ENCODE data around the gene IFT57.

IFT57 gene

DNA sequence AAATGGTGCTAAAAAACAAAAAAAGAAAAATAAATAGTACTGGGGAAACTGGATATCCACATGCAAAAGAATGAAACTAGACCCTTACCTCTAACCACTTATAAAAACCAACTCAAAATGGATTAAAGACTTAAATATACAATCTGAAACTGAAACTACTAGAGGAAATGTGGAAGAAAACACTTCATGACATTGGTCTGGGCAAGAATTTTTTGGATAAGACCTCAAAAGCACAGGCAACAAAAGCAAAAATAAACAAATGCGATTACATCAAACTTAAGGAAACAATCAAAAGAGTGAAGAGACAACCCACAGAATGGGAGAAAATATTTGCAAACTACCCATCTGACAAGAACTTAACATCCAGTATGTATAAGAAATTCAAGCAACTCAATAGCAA is 6.4 kb downstream of the IFT57 start:
- no peak for DNase-seq

DNA sequence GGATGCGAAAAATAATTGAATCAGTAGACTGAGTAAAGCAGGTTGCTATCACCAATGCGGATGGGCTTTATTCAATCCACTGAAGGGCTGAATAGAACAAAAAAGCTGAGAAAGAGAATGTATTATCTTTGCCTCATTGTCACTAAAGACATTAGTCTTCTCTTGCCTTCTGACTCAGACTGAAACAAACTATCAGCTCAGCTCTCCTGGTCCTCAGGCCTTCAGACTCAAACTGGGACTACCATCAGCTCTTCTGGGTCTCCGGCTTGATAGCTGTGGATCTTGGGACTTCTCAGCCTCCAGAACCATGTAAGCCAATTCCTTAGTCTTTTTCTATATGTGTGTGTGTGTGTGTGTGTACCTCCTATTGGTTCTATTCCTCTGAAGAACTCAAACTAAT is 12.6 kb downstream of the IFT57 start:
- no peak for DNase-seq

DNA sequence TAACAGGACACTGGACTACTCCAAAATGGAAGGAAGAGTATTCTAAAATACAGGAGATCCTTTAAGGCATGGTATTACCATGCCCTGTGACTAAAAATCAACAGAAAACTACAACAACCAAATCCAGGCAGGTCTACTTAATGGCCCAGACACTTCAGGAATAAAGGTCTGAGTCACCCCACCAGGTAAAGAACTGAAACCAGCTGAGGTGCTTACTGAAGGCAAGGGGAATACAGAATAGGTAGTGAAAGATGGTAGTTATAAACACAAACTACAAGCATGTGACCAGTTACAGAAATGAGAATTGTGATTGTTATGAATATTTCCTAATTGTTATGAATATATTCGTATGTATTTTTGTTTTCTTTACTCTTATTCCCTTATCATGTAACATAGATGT is 13.4 kb downstream of the IFT57 start:
- no peak for DNase-seq

DNA sequence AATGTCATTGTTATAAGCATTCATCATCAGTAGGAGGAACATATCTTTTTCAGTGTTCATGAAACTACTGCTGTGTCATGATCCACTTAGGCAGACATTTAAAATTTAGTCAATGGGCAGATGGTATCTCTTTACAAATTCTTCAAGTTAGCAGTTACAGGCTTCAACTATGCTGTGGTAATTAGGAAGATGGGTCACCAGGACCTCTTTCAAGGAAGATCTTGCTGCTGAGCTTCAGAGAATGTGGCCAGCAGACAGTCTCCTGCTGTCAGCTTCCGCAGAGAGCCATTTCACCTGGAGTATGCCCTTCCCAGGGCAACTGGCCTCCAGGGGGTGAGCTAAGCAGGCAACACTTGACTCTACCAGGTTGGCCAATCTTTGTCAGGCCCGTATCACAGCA is 19.4 kb downstream of the IFT57 start:
- no peak for DNase-seq

DNA sequence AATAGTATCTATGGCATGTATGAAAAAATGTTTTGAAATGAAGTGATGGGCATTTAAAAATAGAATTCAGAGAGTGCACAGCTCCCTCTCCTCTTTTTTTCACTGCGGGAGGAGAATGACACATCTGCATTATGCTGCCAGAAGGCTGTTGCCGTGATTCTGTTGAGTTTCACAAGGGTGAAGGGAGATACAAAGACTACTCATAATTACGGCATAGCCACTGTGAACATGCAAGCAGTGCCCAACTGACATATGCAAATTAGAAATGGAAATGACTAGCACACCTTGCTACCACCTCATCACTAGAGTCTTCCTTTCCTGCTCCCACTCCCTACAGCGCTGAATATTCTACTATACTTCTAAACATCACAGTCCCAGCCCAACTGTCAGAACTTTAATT is 20.1 kb downstream of the IFT57 start:
- no peak for DNase-seq

DNA sequence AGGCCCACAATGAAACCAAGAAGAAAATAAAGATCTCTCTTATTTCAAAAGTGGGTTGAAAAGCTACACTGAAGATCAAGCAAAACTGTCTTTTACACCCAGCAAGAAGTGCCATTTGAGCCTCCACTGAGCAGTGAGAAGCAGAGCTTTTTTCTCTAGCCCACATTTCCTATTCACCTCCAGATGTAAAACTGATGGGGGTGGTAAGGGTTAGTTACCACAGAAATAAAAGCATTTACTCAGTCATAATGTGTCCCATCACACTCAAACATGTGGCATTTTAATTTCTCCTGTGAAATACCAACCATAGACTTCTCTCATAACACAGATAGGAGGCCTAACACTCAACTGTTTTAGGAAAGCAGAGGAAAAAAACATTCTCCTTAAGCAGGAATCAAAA is 21.0 kb downstream of the IFT57 start:
- no peak for DNase-seq

DNA sequence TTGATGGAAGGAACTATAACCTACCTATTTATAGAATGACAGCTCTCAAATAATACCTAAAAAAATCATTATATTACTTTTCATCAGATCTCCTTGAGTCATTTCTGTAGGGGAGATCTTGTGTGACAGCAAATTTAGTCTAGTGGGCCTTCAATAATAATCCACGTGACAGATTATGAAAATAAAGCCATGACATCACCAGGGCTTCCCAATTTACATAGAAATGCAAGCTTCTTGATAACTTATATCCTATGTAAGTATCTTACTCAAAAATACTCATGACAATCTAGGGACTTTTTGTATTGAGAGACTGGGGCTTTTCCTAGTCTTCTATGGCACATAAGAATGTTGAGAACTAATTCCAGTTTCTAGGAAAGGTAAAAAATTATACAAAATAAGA is 21.6 kb downstream of the IFT57 start:
- no peak for DNase-seq

DNA sequence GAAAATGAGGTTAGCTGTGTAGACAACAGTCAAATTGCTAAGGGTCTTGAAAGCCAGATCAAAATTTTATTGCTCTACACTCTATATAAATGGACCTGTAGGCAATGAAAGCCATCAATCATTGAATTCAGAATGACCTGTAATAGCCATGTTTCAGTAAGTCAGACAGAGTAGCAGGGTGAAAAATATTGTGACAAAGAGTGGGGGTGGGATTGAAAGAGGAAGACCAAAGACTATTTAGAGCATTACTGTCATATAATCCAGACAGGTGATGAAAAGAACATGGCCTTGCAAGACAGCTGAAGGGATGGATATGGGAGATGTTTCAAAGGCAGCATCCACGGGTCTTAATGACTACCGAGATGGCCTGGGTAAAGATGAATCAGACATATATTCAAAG is 22.2 kb downstream of the IFT57 start:
- DNase-seq: no peak

DNA sequence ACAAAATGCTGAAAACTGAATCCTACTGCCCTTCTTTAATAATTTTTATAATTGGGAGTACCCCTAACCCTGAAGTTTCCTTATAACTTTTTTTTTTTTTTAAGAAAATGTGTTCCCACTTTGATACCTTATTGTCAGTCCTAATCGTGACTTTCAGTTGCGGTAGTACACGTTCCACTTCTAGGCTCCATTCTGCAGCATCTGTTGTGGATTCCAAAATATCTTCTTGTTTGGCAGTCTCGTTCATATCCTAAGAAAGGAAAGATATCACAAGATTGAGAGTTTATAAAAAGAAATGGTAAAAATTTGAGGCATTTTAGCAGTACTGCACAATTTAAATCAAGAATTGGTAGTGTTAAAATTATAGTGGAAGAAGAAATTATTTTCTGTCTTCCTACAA is 30.8 kb downstream of the IFT57 start:
- DNase-seq: no peak

DNA sequence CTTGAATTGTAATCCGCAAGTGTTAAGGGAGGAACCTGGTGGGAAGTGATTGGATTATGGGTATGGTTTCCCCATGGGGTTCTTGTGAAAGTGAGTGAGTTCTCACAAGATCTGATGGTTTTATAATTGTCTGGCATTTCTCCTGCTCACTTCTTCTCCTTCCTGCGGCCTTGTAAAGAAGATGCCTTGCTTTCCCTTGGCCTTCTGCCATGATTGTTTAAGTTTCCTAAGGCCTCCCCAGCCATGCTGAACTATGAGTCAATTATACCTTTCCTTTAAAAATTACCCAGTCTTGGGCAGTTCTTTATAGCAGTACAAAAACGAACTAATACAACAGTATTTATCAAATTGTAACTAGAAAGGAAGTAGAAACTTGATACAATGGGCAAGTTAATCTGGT is 31.9 kb downstream of the IFT57 start:
- DNase-seq: no peak

DNA sequence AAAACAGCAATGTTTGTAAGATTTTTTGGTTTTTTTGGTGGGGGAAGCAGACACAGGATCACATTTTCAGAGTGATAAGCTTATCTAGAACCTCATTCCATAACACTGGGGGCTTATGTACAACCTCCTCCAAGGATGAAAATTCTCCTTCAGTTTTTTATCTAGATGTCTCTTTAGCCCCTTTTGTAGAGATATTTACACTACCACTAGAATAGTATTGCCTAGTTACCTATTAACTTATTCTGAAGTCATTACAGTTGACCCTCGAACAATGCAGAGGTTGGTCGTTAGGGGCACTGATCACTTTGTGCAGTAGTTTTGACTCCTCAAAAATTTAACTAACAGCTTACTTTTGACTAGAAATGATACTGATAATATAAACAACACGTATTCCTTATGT is 32.8 kb downstream of the IFT57 start:
- DNase-seq: no peak

DNA sequence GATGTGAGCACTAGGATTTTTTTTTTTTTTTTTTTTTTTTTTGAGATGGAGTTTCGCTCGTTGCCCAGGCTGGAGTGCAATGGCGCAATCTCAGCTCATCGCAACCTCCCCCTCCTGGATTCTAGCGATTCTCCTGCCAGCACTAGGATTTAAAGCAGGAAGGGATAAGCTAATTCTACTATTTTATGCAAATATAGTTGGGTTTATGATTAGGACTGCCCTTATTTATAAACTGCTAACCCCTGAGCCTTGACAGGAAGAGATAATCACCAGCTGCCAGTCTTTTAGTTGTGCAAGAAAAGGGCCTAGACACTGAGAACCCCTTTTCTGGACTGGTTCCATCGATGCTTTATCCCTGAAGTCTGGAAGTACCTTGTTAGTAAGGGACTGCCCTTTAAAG is 36.7 kb downstream of the IFT57 start:
- DNase-seq: no peak

DNA sequence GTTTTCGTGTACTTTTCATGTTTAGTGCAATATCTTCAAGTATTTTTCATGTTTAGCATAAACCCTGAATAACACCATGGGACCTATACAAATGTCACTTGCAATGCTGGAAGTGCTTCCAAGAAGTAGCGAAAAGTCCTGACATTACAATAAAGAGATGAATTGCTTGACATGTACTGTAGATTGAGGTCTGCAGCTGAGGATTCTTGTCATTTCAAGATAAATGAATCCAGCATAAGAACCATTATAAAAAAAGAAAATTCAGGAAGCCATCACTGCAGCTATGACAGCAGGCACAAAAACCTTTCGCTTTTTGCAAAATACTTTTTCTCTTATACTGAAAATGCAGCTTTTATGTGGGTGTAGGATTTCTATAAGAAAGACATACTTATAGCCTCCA is 37.4 kb downstream of the IFT57 start:
- DNase-seq: no peak

DNA sequence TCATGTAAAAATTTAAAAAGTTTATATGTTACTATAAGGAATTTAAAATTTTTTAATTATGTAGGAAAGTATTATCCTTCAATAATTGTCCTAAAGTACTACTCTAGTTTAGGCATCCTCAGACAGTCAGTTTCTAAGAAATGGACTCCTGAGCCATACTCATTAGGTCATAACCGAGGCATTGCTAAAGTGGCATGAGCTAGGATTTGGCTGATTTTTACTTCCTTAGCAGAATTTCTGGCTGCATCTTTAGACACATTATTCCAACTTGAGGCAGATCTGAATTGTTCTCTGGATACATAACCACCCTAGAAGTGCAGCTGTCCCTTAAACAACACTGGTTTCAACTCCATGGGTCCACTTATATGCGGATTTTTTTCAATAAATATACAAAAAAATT is 38.3 kb downstream of the IFT57 start:
- no peak for DNase-seq

DNA sequence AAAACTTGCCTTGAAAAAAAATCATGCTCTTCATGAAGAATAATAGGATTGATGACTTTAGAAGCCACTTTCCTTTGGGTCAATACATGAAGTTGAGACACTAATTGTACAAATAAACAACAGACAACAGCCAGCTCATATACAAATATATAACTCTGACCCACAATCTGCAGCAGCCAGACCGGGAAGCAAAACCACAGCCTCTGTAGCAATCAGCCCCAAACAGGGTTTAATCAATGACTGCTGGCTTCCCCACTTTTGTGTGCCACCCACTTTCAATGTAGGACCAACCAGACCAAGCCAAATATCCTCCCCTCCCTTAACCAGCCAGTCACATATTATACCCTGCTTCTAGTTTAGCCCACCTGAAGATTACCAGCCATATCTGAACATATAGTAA is 39.0 kb downstream of the IFT57 start:
- DNase-seq: no peak

DNA sequence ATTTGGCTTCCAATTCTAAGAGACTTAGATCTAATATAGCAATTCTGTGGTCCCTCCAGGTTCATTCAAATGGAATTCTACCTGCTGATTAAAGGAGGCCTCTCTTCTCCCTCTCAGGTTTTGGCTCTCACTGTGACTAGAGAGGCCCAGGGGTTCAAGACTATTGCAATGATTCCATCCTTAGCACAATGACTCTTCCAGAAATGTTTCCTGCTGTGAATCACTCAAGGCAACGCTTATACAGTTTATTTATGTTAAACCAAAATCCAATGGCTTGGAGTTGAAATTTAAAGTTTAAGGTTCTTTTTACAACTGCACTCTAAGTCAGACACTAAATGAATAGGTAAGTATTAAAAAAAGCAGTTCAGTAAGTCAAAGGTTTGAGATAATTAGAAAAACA is 39.9 kb downstream of the IFT57 start:
- no peak for DNase-seq

DNA sequence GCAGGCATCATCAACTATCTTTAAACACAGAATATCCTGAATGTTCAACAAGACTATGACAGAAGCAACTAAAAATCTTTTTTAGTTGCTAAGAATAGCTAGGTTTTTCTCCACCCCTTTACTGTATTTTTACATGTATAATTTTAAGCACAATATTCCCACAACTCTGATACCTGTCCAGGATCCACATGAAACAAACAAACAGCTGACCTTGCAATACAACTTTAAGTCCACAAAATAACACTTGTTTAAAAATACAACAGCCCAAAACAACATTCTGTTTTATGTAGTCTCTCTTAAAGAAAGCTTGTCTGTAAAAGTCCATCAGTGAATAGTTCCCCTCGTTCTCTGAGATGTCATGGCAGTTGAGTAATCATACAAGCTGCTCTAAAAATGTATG is 41.1 kb downstream of the IFT57 start:
- no peak for DNase-seq

DNA sequence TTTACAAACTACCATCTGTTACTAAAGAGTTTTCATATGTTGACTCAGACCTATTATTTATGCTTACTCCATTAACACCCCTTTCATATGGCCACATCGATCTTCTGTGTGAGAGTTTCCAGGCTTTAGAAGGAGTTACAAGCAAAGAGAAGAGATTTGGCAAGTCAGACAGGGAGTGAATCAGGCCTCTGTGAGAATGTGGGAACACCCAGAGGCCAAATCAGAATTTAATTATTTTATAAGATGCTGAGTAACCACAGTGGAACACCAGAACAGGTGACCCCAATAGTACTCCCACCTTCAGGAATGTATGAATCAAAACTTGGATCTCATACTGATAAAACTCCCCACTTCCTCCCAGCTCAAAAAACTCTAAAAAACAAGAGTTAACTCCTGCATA is 42.0 kb downstream of the IFT57 start:
- no peak for DNase-seq

DNA sequence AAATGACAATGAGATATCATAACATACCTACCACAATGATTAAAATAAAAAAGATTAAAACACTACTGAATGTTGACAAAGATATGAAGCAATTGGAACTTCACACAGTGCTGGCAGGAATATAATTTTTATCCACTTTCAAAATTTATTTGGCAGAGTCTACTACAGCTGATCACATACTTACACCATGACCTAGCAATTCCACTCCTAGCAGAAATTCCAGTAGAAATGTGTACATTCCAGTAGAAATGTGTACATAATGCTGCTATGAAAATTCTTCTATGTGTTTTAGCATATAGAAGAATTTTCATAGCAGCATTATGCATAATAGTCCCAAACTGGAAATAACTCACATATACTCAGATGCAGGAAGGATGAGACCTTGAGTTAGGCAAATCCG is 43.5 kb downstream of the IFT57 start:
- DNase-seq: no peak

DNA sequence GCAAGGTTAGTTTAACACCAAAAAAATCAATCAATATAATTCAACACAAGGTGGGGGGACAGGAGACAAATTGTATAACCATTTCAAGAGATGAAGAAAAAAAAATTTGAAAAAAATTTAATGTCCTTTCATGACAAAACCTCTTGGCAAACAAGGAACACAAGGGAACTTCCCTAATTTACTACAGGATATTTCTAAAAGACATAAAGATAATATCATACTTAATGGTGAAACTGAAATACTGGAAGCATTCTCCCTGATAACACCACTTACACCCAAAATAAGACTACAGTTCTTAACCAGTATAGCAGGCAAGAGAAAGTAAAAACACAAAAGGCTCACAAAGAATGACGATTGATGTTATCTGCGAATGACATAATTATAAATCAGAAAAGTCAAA is 44.7 kb downstream of the IFT57 start:
- no peak for DNase-seq

DNA sequence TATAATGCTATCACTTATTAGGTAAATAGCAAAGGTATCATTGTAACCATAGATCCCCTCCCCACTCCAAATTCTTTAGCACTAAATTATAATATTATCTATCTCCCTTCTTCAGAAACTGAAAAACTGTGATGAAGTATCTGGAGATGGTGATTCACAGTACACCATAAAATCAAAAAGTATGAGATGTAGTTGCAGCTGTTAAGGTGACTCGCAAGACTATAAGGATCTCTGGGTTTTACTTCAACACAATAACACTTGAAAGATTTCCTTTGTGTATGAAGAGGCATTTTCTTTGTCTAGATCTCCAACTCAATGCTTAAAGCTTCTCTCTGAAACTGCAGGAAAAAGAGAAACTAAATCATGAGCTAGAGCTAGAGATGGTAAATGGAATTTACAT is 46.9 kb downstream of the IFT57 start:
- no peak for DNase-seq

DNA sequence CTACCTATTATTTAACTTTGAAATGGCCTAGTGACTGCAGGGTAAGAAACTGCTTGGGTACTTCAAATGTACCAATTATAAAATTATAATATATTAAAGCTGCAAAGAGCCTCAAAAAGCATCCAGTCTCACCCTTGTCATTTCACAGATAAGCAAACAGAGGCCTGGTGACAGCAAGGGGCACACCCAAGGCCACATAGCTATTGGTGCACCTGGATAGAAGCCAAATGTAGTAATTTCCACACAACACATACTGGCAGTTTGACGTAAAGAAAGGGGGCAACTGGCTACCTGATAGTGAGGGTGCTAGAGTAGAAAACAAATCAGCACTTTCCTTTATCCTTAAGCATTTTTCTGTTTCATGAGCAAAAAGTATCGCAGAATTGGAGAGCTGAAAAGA is 51.1 kb downstream of the IFT57 start:
- no peak for DNase-seq

DNA sequence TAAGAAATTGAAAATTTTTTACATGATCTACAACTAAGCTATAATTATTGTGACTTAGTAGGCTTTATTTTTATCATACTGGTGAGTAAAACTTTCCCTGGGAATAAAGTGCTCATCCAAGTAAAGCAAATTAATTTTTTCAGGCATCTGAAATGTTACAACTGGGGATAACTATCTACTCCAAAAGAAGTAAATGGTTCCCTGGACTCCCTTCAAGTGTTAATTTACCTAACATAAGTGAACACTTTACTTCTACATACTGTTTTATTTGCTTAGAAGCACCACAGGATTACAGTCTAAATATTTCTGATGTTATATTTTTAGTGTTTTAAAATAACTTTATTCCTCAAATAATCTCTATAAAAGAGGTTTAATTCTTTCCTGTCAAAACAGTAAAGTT is 57.8 kb downstream of the IFT57 start:
- no peak for DNase-seq

DNA sequence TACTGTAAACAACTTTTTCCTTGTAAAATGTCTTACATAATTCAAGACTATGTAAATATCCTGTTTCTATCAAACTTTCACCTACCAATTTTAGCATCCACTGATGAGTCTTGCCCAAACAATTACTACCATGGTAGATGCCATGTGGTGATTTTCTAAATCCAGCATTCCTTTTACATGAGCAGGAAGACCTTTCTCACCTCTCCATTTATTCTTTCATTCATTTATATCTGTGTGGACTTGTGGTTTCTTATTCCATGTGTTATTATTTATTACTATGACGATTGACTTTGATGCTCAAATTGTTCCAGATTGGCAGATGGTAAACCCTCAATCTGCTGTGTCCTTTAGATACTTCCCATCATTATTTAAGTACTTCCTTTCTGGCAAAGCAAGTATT is 62.4 kb downstream of the IFT57 start:
- no peak for DNase-seq

DNA sequence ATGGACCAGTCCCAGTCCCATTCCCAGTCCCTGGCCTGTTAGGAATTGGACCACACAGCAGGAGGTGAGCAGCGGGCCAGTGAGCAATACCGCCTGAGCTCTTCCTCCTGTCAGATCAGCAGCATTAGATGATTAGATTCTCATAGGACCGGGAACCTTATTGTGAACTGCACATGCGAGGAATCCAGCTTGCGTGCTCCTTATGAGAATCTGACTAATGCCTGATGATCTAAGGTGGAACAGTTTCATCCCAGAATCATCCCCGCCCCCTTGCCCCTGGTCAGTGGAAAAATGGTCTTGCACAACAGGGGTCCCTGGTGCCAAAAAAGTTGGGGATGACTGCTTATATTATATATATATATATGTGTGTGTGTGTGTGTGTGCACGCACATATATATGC is 63.1 kb downstream of the IFT57 start:
- no peak for DNase-seq

DNA sequence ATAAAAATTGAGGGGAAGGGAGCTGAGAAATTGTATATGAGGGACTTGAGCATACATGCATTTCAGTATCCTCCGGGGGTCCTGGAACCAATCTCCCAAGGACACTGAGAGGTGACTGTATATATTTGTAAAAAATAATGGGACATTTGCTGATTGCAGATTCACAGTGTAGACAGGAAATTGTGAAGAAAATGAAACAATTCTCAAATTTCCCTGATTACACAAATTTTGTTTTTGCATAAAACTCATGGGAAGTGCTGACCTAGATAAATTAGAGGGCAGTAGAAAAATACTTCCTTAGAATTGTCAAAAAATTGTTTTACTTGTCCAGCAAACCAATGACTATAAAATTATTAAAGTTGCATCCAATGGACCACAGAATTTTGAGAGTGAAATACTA is 64.0 kb downstream of the IFT57 start:
- DNase-seq: no peak

DNA sequence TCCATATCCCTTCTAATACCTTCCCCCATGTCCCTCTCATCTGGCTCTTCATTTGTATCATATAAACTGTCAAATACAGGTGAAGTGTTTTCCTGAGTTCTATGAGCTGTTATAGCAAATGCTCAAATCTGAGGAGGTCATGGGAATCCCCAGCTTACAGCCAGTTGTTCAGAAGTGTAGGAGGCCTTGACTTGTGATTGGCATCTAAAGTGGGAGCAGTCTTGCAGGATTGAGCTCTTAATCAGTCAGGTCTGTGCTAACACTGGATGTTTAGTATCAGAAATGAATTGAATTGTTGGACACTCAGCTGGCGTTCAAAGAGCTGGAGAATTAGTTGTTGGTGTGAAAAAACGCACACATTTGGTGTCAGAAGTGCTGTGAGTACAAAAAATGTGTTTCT is 65.0 kb downstream of the IFT57 start:
- no peak for DNase-seq

Data from stimulated activated CD4-positive, alpha-beta T cell treated with anti-CD3 and anti-CD28 coated beads, Interleukin-4, amount 100 ng/mL, for 24 hours (primary cell).